GM12878 (cell line): Measurements from ENCODE around the gene SRSF9. TPM values are rescaled to one million over a fixed set of nuclear protein-coding genes. Genes with fewer than 3 reads are reported as not detected.
"Not testable (repeated sequence)": the region's sequence is repeated elsewhere in the genome, so short reads cannot be mapped to it uniquely, and the experiment has no call there.

Experiments used
- ATAC-seq: fragments of 200-7000 bp; cut with Tn5 transposase; 3 replicates; pipeline ENCODE4 v1.9.1; 2020; ENCODE audit warnings: mild to moderate bottlenecking, moderate library complexity
- BruUV-seq: library from RNA; stranded (reverse); fragments of 400-500 nt; replicated peaks from 2 replicates; lab custom pipeline; 2021; lab: Mats Ljungman, UMichigan
- CTCF ChIA-PET: fragments of 300-600 bp; sonication (Branson Sonifier 250); formaldehyde crosslinking; extraction: SDS; loops from one replicate; lab custom pipeline; 2021; ENCODE audit warnings: inconsistent platforms; lab: Yijun Ruan, JAX
- POLR2A ChIA-PET: fragments of 350-600 bp; formaldehyde crosslinking; extraction: SDS; loops from one replicate; lab custom pipeline; 2021; ENCODE audit warnings: inconsistent platforms; lab: Charles Lee
- RAD21 ChIA-PET: fragments of 300-600 bp; sonication (Branson Sonifier 250); formaldehyde crosslinking; loops from one replicate; lab custom pipeline; 2023; ENCODE audit warnings: antibody characterized with exemption; ENCODE audit not compliant: unreplicated experiment; lab: Charles Lee
- SMC1A ChIA-PET: fragments of 300-600 bp; sonication (Branson Sonifier 250); formaldehyde crosslinking; loops from one replicate; lab custom pipeline; 2023; ENCODE audit not compliant: unreplicated experiment, uncharacterized antibody; lab: Charles Lee
- DNase-seq: peaks from one replicate; pipeline ENCODE4 v3.0.0-alpha.2; 2011; ENCODE audit warnings: low read depth, low spot score
- FAIRE-seq: peaks from 3 replicates; lab custom pipeline; 2011; peaks lifted over from hg19 to GRCh38; lab: Jason Lieb, UNC
- H2AFZ ChIP-seq: 2 replicates; pipeline ENCODE4 v1.6.0; 2011; ENCODE audit warnings: low read depth, low read length, control low read depth; ENCODE audit not compliant: control insufficient read depth
- H3K27ac ChIP-seq: 2 replicates; pipeline ENCODE4 v1.5.1; 2011; ENCODE audit warnings: control low read depth; ENCODE audit not compliant: control insufficient read depth, insufficient read depth
- H3K27me3 ChIP-seq, 2 experiments: replicated peaks in 1 of 2; 2 replicates each; pipeline versions ENCODE4 v1.6.0 to v1.6.1; 2011; ENCODE audit warnings: low read length in 1 of 2; ENCODE audit not compliant: control insufficient read depth in 2 of 2, insufficient read depth in 2 of 2
- H3K36me3 ChIP-seq, 2 experiments: 2 replicates each; pipeline ENCODE4 v1.5.1; 2011; ENCODE audit warnings: low read length in 1 of 2; ENCODE audit not compliant: control insufficient read depth in 2 of 2, insufficient read depth in 2 of 2
- H3K4me1 ChIP-seq: 2 replicates; pipeline ENCODE4 v1.6.1; 2011; ENCODE audit warnings: mild to moderate bottlenecking, low read length, moderate library complexity, mixed read lengths; ENCODE audit not compliant: control insufficient read depth, insufficient read depth
- H3K4me2 ChIP-seq: 2 replicates; pipeline ENCODE4 v1.6.0; 2011; ENCODE audit warnings: control low read depth; ENCODE audit not compliant: control insufficient read depth, insufficient read depth
- H3K4me3 ChIP-seq: fragments of 200-600 bp; sonication (generic); 2 replicates; pipeline ENCODE4 v1.5.1; 2016
- H3K79me2 ChIP-seq: 2 replicates; pipeline ENCODE4 v1.6.0; 2011; ENCODE audit warnings: low read length; ENCODE audit not compliant: control insufficient read depth, insufficient read depth
- H3K9ac ChIP-seq: 2 replicates; pipeline ENCODE4 v1.8.0; 2011; ENCODE audit warnings: low read length, control low read depth, mixed read lengths; ENCODE audit not compliant: control insufficient read depth, insufficient read depth
- H3K9me3 ChIP-seq: replicated peaks from 3 replicates; pipeline ENCODE4 v1.5.1; 2011; ENCODE audit warnings: mild to moderate bottlenecking, low read length; ENCODE audit not compliant: control insufficient read depth, insufficient read depth
- H4K20me1 ChIP-seq: 2 replicates; pipeline ENCODE4 v1.6.0; 2011; ENCODE audit not compliant: control insufficient read depth, insufficient read depth
- MTA3 ChIP-seq: IDR thresholded peaks from 2 replicates; pipeline ENCODE4 v1.6.1; 2012; ENCODE audit warnings: low read length, inconsistent platforms, borderline replicate concordance
- ZNF207 ChIP-seq: fragments of 450-650 bp; IDR thresholded peaks from 2 replicates; pipeline ENCODE4 v1.6.1; 2014; ENCODE audit warnings: antibody characterized with exemption, mild to moderate bottlenecking, borderline replicate concordance
- WGBS: methylation state at CpG from one replicate; pipeline ENCODE4 v1.1.6; 2016; ENCODE audit warnings: low lambda C conversion rate; ENCODE audit not compliant: insufficient replicate concordance, insufficient coverage; ENCODE audit errors: missing lambda C conversion rate; 5-methylcytosine and 5-hydroxymethylcytosine counted together
- in situ Hi-C: fragments of 300-500 bp; cut with MboI; formaldehyde crosslinking; loops from 9 replicates; pipeline ENCODE4 v1.14.3; 2018; ENCODE audit warnings: mixed read lengths
- intact Hi-C: fragments of 100-400 bp; cut with micrococcal nuclease; formaldehyde crosslinking; loops from one replicate; pipeline ENCODE4 v1.14.2; 2022; ENCODE audit not compliant: unreplicated experiment
- polyA plus RNA-seq, 11 experiments: library from polyadenylated mRNA; depleted of rRNA in 4 of 11; unstranded in 6 of 11; stranded (reverse) in 5 of 11; fragments of >200 nt; fragmentation: Nextera tagmentation in 4 of 11; fragmentation: Illumina TruSeq in 1 of 11; extraction: Ambion mirVana in 4 of 11; extraction: Trizol in 1 of 11; gene quantifications; 1 replicate in 1 of 11; 2 replicates in 10 of 11; pipeline versions ENCODE4 v1.2.1 to v1.2.3, GENCODE V29; 2011 to 2016; ENCODE audit warnings: inconsistent platforms in 2 of 11, missing spikeins in 2 of 11, low read depth in 1 of 11
- total RNA-seq, 4 experiments: library from RNA; depleted of rRNA in 3 of 4; stranded (reverse); fragments of >200 nt in 3 of 4; fragmentation: Illumina TruSeq in 1 of 4; extraction: Trizol in 1 of 4; gene quantifications; 2 replicates each; pipeline versions ENCODE4 v1.2.1 to v1.2.3, GENCODE V29; 2013 to 2021
- TF ChIP-seq, protein P1 (sequence below): fragments of 450-650 bp; IDR thresholded peaks from 2 replicates; pipeline ENCODE4 v1.6.1; 2016; ENCODE audit warnings: mild to moderate bottlenecking, moderate library complexity, borderline replicate concordance

The SRSF9 gene
- total and polyA plus RNA-seq, 10 of the 15 experiments (the other 5 are each of a cell fraction or from before 2014, with no cell fraction given), result 56.2 to 510 (median 186) TPM

DNA sequence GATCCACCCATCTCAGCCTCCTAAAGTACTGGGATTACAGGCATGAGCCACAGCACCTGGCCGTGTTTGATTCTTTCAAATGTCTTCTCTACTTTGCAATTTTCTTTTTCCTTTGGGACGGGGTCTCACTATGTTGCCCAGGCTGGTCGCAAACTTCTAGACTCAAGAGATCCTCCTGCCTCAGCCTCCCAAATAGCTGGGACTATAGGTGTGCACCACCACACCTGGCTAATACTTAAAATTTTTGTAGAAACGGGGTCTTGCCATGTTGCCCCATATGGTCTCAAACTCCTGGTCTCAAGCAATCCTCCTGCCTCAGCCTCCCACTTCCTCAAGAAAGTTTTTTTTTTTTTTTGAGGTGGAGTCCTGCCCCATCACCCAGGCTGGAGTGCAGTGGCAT is 21.6 kb downstream of the SRSF9 start:
- ATAC-seq (no peak), FAIRE-seq (no peak), DNase-seq (no peak)
- WGBS, result 94% methylated on average over 4 of the region's 4 CpGs
- H3K36me3 ChIP-seq, result peaks cover 0 to 8% of the 10 kb centered on the region in 2 experiments; a peak in 1 of 4 replicates
- H2AFZ ChIP-seq, result no peak overlapping the region
- peaks cover 9% of the 10 kb centered on the region; the same call in 1 of the 2 replicates for H3K4me1 ChIP-seq
- no peaks in the 10 kb centered on the region for H4K20me1 ChIP-seq
- no peak overlapping the region for H3K27ac ChIP-seq
- no peak for TF ChIP-seq MTA3
- no peak for TF ChIP-seq ZNF207
- TF ChIP-seq, protein P1, sequence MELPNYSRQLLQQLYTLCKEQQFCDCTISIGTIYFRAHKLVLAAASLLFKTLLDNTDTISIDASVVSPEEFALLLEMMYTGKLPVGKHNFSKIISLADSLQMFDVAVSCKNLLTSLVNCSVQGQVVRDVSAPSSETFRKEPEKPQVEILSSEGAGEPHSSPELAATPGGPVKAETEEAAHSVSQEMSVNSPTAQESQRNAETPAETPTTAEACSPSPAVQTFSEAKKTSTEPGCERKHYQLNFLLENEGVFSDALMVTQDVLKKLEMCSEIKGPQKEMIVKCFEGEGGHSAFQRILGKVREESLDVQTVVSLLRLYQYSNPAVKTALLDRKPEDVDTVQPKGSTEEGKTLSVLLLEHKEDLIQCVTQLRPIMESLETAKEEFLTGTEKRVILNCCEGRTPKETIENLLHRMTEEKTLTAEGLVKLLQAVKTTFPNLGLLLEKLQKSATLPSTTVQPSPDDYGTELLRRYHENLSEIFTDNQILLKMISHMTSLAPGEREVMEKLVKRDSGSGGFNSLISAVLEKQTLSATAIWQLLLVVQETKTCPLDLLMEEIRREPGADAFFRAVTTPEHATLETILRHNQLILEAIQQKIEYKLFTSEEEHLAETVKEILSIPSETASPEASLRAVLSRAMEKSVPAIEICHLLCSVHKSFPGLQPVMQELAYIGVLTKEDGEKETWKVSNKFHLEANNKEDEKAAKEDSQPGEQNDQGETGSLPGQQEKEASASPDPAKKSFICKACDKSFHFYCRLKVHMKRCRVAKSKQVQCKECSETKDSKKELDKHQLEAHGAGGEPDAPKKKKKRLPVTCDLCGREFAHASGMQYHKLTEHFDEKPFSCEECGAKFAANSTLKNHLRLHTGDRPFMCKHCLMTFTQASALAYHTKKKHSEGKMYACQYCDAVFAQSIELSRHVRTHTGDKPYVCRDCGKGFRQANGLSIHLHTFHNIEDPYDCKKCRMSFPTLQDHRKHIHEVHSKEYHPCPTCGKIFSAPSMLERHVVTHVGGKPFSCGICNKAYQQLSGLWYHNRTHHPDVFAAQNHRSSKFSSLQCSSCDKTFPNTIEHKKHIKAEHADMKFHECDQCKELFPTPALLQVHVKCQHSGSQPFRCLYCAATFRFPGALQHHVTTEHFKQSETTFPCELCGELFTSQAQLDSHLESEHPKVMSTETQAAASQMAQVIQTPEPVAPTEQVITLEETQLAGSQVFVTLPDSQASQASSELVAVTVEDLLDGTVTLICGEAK, result no peak
- no peak overlapping the region for H3K4me3 ChIP-seq
- in situ Hi-C loops, result no loop called here
- RAD21 ChIA-PET, result no interaction called here
- CTCF ChIA-PET, result interaction anchor here (0.9 to 1.8 kb wide), 5 partner anchors 9 to 49 kb away, joined by 3 to 10 read pairs (median 4); no protein-coding TSS in a partner anchor
- no TSS peak for BruUV-seq
- H3K9ac ChIP-seq, result no peak overlapping the region
- SMC1A ChIA-PET, result interaction anchor here (0.8 to 1.4 kb wide), 3 partner anchors 9 to 133 kb away, joined by 3 read pairs; partner anchors contain the start of gene POP5
- H3K27me3 ChIP-seq, result no peaks in the 10 kb centered on the region
- H3K79me2 ChIP-seq, result peaks cover 47% of the 10 kb centered on the region
- no peaks in the 10 kb centered on the region for H3K9me3 ChIP-seq
- POLR2A ChIA-PET, result interaction anchor here (1.1 to 1.3 kb wide), 2 partner anchors 114 to 133 kb away, joined by 3 to 4 read pairs; partner anchors contain the start of gene POP5
- H3K4me2 ChIP-seq, result no peak overlapping the region; the same call in 1 of the 2 replicates
- intact Hi-C loops, result loop anchor here (2.0 kb wide), 1 partner anchor 21 kb away; the partner anchor contains the start of gene SRSF9

DNA sequence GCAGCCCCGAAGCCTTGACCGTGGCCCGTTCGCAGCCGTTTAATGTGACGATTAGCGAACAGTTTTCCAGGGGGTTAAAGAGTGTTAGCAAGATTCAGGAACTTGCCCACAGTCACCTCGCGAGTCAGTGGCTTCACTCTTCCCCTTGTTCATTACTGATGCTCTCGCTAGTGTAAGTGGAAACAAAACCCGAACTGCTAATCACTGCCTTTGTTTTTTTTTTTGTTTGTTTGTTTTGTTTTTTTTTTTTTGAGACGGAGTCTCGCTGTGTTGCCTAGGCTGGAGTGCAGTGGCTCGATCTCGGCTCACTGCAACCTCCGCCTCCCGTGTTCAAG is 22.7 kb downstream of the SRSF9 start:
- in situ Hi-C loops, FAIRE-seq, H3K36me3 ChIP-seq, H3K27me3 ChIP-seq, H3K9me3 ChIP-seq, H4K20me1 ChIP-seq, DNase-seq, RAD21 ChIA-PET, BruUV-seq, H3K4me1 ChIP-seq: not testable (repeated sequence)
- Histone ChIP-seq H3K4me3 (peak overlapping the region; percentile 98), H2AFZ (peak overlapping the region; percentile 58), H3K27ac (peak overlapping the region; percentile 89; the same call in 1 of the 2 replicates), H3K79me2 (peaks cover 47% of the 10 kb centered on the region), H3K9ac (peak overlapping the region; percentile 83), H3K4me2 (peak overlapping the region; percentile 82)
- ATAC-seq, result peak; percentile 4; the same call in 1 of the 3 replicates
- intact Hi-C loops, result loop anchor here (2.0 kb wide), 1 partner anchor 22 kb away; the partner anchor contains the start of gene SRSF9
- SMC1A ChIA-PET, result interaction anchor here (1.0 to 1.4 kb wide), 2 partner anchors 134 to 245 kb away, joined by 3 read pairs; partner anchors contain the start of gene POP5
- 3% methylated on average over 17 of the region's 17 CpGs for WGBS
- POLR2A ChIA-PET, result interaction anchor here (0.7 to 1.4 kb wide), 5 partner anchors 12 to 571 kb away, joined by 4 to 5 read pairs (median 4); no protein-coding TSS in a partner anchor
- CTCF ChIA-PET, result interaction anchor here (1.0 to 1.8 kb wide), 5 partner anchors 8 to 70 kb away, joined by 3 to 10 read pairs (median 4); no protein-coding TSS in a partner anchor
